Measurements from ENCODE around the gene WDR81.

GRCh38 chr17:1758807-1759206, 34.3 kb downstream of the WDR81 start:
- TF ChIP-seq, protein P1, sequence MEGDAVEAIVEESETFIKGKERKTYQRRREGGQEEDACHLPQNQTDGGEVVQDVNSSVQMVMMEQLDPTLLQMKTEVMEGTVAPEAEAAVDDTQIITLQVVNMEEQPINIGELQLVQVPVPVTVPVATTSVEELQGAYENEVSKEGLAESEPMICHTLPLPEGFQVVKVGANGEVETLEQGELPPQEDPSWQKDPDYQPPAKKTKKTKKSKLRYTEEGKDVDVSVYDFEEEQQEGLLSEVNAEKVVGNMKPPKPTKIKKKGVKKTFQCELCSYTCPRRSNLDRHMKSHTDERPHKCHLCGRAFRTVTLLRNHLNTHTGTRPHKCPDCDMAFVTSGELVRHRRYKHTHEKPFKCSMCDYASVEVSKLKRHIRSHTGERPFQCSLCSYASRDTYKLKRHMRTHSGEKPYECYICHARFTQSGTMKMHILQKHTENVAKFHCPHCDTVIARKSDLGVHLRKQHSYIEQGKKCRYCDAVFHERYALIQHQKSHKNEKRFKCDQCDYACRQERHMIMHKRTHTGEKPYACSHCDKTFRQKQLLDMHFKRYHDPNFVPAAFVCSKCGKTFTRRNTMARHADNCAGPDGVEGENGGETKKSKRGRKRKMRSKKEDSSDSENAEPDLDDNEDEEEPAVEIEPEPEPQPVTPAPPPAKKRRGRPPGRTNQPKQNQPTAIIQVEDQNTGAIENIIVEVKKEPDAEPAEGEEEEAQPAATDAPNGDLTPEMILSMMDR (IDR thresholded peaks at IDR 0.05), result no peak
- TF ChIP-seq POLR2AphosphoS5 (IDR thresholded peaks at IDR 0.05; ENCODE audit: low read depth, low read length) (no peak), REST (IDR thresholded peaks at IDR 0.05; ENCODE audit: insufficient read depth in 1 of 2, low read depth in 2 of 2, low read length in 1 of 2) (no peak), SIN3A (IDR thresholded peaks at IDR 0.05; ENCODE audit: borderline replicate concordance, insufficient read depth, low read depth, low read length) (no peak)

Measured in Panc1 (cell line).